NCI-H146 (cell line): ENCODE data around the gene CPB1.

Experiments
- DNase-seq: peaks from one replicate; lab custom pipeline; 2025; lab: John Stamatoyannopoulos, UW

Gene CPB1

DNA sequence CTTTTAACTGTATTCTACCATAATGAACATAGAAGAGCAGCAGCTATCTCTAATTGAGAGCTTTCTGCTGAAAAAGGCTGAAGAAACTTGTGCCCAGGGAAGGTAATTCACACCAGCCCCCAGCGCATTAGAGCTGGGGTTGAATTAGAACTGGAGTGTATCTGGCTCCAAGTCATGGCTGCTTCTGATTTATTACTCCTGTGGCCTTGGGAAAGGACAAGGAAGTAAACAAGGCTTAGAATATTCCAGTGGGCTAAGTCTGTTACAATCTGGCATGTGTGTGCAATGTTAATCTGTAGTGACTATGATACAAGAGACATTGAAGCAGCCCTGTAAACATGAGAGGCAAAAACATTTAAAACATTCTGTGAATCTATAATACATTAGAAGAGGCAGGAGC, 55.6 kb downstream of the CPB1 start:
- DNase-seq, result no peak

DNA sequence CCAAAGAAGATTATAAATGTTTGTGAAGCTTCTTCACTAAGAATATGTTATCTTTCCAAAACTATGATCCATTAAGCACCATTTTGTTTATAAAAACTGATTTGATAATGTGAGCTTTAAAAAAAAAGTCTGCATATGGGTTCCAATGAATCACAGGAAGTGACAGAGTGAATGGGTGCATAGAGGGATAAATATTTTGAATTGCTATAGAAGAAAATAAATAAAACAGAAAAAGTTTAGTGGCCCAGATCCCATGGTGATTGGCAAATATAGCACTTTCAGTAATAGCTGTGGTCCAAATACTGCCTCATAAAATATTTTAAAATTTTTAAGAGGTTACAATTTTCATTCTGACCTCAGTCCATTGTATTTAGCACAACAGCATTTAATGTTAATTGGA, 56.6 kb downstream of the CPB1 start:
- DNase-seq, result no peak

DNA sequence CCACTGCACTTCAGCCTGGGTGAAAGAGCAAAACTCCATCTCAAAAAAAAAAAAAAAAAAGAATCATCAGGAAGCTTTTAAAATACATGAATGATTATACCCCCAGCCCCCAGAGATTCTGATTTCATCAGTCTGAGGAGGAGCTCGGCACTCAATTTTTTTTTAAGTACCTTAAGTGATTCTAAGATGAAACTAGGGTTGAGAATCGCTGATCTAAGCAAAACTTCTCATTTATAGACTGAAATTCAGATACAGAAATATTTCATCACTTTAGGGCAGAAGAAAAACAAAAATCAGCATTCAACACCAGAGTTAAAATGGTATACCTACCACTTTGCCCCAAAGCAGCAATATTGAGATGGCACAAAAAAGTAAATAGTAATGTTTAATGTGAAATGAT, 62.2 kb downstream of the CPB1 start:
- no peak for DNase-seq

DNA sequence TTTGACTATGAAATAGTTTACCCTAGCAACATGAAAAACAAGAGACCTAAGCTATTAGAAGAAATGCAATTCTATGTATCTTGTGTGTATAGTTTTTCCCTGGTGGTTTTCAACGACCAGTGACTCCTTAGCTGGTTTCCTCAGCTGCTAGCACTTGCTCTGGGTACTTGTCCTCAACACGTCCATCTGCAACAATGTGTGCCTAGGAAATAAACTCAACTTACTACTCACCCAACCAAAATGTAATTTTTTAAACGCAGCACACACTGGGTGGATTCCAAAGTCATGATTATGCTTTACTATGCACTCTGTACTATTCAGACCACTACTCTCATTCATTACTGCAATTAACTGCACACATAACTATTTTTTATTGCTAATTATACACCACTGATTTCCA, 68.5 kb downstream of the CPB1 start:
- DNase-seq, result no peak

DNA sequence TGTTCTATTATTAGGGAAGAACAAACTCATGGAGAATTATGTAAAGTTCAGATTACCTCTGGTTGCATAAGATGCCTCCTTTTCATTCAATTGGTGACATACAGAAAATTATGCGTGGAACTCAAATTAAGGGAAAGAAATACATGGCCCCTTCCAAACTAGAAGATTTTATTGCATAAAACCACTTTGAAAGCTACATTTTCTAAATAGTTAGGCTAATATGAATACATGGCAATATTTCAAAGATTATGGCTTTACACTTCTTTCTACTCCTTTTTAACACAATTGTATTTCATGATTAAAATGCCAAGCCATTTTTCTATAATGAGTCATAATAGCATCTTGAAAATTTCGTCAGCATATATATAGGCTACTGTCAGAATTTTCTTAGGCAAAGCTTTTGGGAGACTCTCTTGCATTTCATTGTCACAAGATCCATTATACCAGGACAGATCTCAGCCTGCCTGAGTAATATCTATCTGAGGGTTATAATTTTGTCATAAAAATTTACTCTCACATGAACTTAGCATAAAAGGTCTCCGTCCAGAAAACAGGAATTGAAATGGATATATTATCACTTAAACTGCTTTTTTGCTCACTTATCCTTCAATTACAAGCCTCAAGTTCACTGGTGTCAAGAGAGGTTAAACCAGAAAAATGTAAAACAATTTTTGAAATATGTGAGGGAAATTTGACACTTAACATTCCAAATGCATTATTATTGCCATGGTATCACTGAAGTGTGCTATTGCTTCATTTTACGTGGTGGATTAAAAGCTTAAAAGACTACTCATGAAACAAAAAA, 74.6 kb downstream of the CPB1 start:
- no peak for DNase-seq

DNA sequence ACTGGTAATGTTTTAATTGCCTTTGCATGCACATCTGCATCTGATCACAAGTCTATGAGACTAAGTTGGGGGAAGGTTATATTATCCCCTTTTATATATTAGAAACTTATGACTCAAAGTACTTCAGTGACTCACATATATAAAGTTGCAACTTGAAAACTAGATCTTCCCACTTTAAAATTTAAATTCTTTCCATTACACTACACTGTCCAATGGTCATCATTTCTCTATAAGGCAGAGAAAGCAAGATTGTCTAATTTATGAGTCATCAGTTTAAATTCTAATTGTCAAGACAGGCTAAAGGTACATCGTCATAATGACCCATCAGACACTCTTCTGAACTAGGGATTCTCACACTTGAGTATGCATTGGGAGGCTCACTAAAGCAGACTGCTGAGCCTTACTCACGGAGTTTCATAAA, 75.4 kb downstream of the CPB1 start:
- DNase-seq, result no peak

DNA sequence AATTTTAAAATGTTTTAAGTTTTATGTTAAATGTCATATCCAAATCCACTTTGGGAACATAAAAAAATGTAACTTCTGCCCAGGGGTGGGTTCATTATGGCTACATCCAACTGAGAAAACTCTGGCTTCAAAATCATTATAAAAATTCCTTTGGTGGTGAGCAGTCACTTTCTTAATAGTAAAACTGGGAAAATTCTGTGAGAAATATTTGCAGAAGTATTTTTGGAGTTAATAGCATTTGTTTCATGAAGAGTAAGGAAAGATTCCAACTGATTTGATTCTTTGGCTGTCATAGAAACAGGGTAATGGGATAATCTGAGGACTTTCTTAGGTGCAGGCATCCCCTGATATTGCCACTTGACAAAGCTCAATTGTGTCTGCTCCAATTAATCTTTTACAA, 76.3 kb downstream of the CPB1 start:
- DNase-seq, result no peak

DNA sequence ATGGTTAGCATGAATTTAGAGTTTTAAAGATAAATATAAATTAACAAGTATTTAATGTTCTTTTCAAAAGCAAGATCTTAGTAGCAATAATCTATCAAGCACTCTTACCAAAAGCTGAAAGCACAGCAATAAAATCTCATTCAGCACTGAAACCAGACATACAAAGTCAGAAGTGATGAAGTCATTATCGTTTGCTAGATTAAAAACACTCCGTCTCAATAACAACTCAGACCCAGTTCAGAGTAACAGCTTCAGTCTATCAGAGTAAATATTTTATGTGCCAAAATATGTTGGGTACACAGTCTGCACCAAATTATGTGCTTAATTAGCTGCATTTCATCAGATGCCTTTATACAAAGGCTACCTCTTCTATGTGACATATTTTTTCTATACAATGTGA, 79.1 kb downstream of the CPB1 start:
- no peak for DNase-seq
